MCF 10A (cell line): ENCODE measurements around the gene NMBR. TPM values are rescaled to one million over a fixed set of nuclear protein-coding genes. Genes with fewer than 3 reads are reported as not detected.

Experiments used
- BruUV-seq: library from RNA; stranded (reverse); fragments of 400-500 nt; replicated peaks from 2 replicates; lab custom pipeline; 2021; lab: Mats Ljungman, UMichigan
- CTCF ChIA-PET: fragments of 300-600 bp; sonication (Branson Sonifier 250); formaldehyde crosslinking; extraction: SDS; loops from one replicate; lab custom pipeline; 2021; ENCODE audit warnings: antibody characterized with exemption, inconsistent platforms; lab: Yijun Ruan, JAX
- POLR2A ChIA-PET: fragments of 300-600, 350-650 bp; sonication (Branson Sonifier 250); formaldehyde crosslinking; extraction: SDS; loops from one replicate; lab custom pipeline; 2020; ENCODE audit warnings: antibody characterized with exemption, inconsistent platforms; lab: Yijun Ruan, JAX
- DNase-seq: peaks from one replicate; pipeline ENCODE4 v3.0.0-alpha.2; 2018; ENCODE audit not compliant: unreplicated experiment
- H3K27ac Mint-ChIP-seq: one replicate; pipeline ENCODE4 v1.8.0; 2022; ENCODE audit warnings: mild to moderate bottlenecking, low read depth, mixed read lengths; ENCODE audit not compliant: unreplicated experiment
- H3K27me3 Mint-ChIP-seq: one replicate; pipeline ENCODE4 v1.8.0; 2022; ENCODE audit warnings: mixed read lengths; ENCODE audit not compliant: insufficient read depth, unreplicated experiment
- H3K36me3 Mint-ChIP-seq: one replicate; pipeline ENCODE4 v1.8.0; 2022; ENCODE audit warnings: mild to moderate bottlenecking, moderate library complexity, mixed read lengths; ENCODE audit not compliant: insufficient read depth, unreplicated experiment
- H3K4me1 Mint-ChIP-seq: one replicate; pipeline ENCODE4 v1.8.0; 2022; ENCODE audit warnings: mixed read lengths; ENCODE audit not compliant: insufficient read depth, unreplicated experiment
- H3K4me3 Mint-ChIP-seq: one replicate; pipeline ENCODE4 v1.8.0; 2022; ENCODE audit warnings: mild to moderate bottlenecking, moderate library complexity, mixed read lengths; ENCODE audit not compliant: unreplicated experiment
- H3K9me3 Mint-ChIP-seq: one replicate; pipeline ENCODE4 v1.8.0; 2022; ENCODE audit warnings: mixed read lengths; ENCODE audit not compliant: unreplicated experiment
- intact Hi-C: fragments of 100-400 bp; cut with micrococcal nuclease; formaldehyde crosslinking; loops from 2 replicates; pipeline ENCODE4 v1.14.1; 2022
- total RNA-seq: library from RNA; stranded (reverse); gene quantifications from 2 replicates; pipeline ENCODE4 v1.2.3, GENCODE V29; 2022
- TF ChIP-seq, protein P1 (sequence below): fragments of 200-600 bp; IDR thresholded peaks from one replicate; pipeline ENCODE4 v1.8.0; 2022; ENCODE audit warnings: antibody characterized with exemption, mild to moderate bottlenecking; ENCODE audit not compliant: unreplicated experiment

NMBR gene
- total RNA-seq, 1 experiment from 2014 or later = not detected

DNA sequence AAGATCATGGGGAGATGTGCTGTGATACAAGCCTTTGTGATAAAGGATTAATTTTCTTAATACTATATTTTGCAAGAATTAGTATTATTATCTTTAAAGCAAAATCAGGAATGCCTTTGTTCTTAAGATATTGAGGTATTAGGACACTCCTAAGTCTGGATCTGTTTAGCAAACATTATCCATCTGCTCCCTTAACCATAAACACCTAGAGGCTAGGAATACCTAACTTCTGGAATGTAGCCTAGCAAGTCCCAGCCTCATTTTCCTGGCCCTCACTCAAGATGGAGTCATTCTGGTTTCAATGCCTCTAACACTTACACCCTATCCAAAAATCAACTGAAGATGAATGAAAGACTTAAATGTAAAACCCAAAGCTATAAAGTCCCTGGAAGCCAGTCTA is 120.5 kb downstream of the NMBR start:
- Mint-ChIP-seq H3K4me1 (no peaks in the 10 kb centered on the region), H3K9me3 (no peaks in the 10 kb centered on the region), H3K27ac (no peak overlapping the region), H3K36me3 (no peaks in the 10 kb centered on the region), H3K4me3 (no peak overlapping the region), H3K27me3 (no peaks in the 10 kb centered on the region)
- ChIA-PET CTCF (interaction anchor here (0.6 to 1.2 kb wide), 2 partner anchors 13 to 20 kb away, joined by 3 to 6 read pairs; no protein-coding TSS in a partner anchor), POLR2A (no interaction called here)
- intact Hi-C loops = no loop called here
- BruUV-seq = no TSS peak
- no peak for DNase-seq
- TF ChIP-seq, protein P1, sequence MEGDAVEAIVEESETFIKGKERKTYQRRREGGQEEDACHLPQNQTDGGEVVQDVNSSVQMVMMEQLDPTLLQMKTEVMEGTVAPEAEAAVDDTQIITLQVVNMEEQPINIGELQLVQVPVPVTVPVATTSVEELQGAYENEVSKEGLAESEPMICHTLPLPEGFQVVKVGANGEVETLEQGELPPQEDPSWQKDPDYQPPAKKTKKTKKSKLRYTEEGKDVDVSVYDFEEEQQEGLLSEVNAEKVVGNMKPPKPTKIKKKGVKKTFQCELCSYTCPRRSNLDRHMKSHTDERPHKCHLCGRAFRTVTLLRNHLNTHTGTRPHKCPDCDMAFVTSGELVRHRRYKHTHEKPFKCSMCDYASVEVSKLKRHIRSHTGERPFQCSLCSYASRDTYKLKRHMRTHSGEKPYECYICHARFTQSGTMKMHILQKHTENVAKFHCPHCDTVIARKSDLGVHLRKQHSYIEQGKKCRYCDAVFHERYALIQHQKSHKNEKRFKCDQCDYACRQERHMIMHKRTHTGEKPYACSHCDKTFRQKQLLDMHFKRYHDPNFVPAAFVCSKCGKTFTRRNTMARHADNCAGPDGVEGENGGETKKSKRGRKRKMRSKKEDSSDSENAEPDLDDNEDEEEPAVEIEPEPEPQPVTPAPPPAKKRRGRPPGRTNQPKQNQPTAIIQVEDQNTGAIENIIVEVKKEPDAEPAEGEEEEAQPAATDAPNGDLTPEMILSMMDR = no peak

Other genes with a start within 250 kb of the NMBR start
- gene GJE1, start 14.2 kb downstream of the NMBR start, total RNA-seq = not detected in 2 replicates
- gene VTA1, start 141 bp upstream of the NMBR start, total RNA-seq = 42.9 and 43.5 TPM in 2 replicates
- 28.8 and 44.2 TPM in 2 replicates for gene ADGRG6, start 154.9 kb upstream of the NMBR start, total RNA-seq